ENCODE data around the gene CENPL.
"Not testable (repeated sequence)": the region's sequence is repeated elsewhere in the genome, so short reads cannot be mapped to it uniquely, and the experiment has no call there.

CENPL gene

GRCh38 chr1:173857363-173857917 is 32.8 kb upstream of the CENPL start:
- no peak for DNase-seq (ENCODE audit: low read depth)

DNA sequence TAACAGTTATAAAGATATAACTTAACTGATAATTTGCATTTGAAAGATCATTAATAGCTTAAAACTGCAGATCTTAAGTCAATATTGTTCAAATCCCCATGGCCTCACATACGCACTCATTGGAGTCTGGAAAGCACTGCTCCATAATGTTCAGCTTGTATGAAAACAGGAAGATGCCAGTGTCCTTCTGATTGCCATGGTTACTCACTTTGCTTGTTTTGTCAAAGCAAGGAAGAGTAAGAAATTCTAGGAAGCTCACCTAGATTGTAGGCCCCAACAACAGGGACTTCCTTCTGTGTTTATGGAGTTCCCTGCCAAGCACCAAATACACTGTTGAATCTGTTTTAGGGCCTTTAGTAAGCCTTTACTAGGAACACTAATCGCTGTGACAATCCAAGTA is 32.2 kb upstream of the CENPL start:
- DNase-seq (ENCODE audit: low read depth): no peak

DNA sequence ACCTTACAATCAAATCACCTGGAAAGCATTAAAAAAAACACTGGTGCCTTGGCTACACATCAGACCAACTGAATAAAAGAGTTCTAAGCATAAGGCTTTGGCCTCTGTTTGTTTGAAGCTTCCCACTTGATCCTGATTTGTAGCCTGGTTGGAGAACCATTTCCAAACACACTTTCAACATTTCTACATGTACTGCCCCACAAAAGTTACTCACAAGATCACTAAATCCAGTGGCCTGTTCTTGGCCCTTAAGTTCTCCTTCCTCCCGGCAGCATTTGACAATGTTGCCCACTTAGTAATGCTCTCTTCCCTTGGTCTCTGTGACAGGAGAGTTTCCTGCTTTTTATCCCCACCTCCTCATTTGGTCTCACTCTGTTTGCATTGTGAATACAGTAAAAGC is 31.3 kb upstream of the CENPL start:
- DNase-seq (ENCODE audit: low read depth): no peak

- no peak for DNase-seq (ENCODE audit: low read depth)
These were observed 28.4 kb upstream of the CENPL start for GRCh38 chr1:173853074-173853473.

- no peak for DNase-seq (ENCODE audit: low read depth)
These were observed 27.4 kb upstream of the CENPL start for GRCh38 chr1:173852105-173852504.

DNA sequence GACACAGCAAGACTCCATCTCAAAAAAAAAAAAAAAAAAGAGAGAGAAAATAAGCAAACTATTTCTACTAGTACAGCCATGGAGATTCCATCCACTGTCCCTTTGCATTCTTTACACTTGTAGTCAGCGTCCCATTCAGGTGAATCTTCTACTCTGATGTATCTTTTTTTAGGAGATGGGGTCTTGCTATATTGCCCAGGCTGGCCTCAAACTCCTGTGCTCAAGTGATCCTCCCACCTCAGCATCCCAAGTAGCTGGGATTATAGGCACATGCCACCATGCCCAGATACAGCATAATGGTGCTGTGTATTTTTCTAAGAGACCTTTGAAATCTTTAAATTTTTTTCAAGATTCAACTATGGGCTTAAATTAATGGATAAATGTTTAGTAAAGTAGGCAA is 8.1 kb upstream of the CENPL start:
- DNase-seq (ENCODE audit: low read depth): no peak

DNA sequence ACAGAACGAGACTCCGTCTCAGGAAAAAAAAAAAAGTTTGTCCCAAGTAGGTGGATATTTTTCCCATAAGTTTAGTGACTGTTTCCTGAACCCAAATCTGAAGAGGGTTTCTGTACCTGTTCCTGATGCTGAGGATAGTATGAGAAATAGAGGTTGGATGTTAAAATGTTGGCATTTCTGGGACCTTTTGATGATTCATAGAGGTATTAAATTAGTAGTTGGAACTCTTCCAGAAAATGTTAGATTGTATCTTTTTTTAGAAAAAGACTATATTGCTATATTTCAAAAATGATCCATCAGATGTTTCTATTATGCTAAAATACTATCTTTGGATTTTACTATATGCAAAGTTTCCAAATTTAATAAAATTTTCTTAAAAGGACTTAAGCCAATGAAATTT is 2.9 kb upstream of the CENPL start:
- no peak for DNase-seq (ENCODE audit: low read depth)

DNA sequence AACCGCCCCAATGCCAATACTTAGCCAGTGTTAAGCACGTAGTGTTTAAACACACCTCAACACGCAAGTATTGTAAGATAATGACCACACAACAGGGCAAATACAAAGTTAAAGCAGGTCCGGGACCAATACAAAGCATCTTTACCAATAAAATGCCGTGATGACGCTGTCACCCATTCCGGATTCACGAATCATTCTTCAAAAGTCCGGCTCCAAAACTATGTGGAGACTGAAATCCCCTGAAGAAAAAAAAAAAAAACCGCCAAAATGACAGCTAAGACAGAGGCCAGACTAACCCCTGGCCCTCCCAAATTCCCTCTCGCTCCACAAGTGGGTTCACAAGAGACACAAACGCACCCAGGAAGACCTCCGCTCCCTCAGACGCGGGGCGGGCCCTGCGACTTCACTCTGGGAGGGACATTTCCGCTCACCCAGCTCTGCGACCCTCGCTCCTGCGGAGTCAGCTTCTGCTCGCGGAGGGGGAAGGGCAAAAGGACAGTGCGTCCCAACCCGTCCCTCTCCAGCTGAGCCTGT is 835 bp downstream of the CENPL start:
- no peak for DNase-seq (ENCODE audit: low read depth)

- no peak for DNase-seq (ENCODE audit: low read depth)
These were observed 3.0 kb downstream of the CENPL start for GRCh38 chr1:173821680-173822079.

DNA sequence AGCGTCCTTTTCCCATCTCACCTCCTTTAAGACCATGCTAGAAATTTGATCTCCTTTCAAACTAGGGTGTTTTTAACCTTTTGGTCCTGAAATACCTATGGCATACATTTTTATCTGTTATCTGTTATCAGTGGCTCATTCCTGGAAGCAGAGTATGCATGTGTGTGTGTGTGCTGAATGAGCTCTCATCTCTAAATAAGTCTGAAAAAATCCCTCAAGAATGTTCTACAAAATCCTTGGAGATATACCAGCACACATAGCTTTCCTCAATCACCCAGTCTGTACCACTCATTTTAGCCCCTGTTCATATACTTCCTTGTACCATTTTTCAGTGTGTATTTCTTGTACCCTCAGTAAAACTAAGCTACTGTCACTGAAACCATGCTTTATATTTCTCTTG is 6.2 kb downstream of the CENPL start:
- no peak for DNase-seq (ENCODE audit: low read depth)

DNA sequence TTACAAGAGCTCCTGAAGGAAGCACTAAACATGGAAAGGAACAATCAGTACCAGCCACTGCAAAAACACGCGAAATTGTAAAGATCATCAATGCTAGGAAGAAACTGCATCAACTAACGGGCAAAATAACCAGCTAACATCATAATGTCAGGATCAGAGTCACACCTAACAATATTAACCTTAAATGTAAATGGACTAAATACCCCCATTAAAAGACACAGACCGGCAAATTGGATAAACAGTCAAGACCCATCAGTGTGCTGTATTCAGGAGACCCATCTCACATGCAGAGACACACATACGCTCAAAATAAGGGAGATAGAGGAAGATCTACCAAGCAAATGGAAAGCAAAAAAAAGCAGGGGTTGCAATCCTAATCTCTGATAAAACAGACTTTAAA is 11.0 kb downstream of the CENPL start:
- not testable (repeated sequence) for DNase-seq (ENCODE audit: low read depth)

GRCh38 chr1:173802961-173803360 is 21.7 kb downstream of the CENPL start:
- DNase-seq (ENCODE audit: low read depth): no peak

GRCh38 chr1:173799995-173800394 is 24.7 kb downstream of the CENPL start:
- not testable (repeated sequence) for DNase-seq (ENCODE audit: low read depth)

- no peak for DNase-seq (ENCODE audit: low read depth)
These were observed 26.6 kb downstream of the CENPL start for GRCh38 chr1:173798078-173798477.

DNA sequence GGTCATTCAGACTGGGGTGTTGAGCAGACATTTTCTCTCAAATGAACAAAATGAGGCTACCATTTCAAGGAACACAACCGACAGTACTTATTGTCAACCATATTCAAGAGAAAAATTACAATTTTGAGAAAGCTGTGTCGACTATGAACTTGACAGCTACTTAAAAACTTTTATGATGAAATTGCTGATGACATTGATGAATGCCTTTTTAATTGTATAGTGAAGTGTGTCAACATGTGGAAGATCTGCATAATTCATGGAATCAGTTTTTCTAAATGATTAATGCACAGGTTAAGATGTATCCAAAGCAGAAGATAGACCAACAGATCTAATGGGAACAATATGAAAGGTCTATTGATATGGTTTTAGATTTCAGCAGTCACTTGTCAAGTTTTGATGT is 34.8 kb downstream of the CENPL start:
- DNase-seq (ENCODE audit: low read depth): no peak

- DNase-seq (ENCODE audit: low read depth): no peak
These were observed 39.7 kb downstream of the CENPL start for GRCh38 chr1:173784997-173785396.

DNA sequence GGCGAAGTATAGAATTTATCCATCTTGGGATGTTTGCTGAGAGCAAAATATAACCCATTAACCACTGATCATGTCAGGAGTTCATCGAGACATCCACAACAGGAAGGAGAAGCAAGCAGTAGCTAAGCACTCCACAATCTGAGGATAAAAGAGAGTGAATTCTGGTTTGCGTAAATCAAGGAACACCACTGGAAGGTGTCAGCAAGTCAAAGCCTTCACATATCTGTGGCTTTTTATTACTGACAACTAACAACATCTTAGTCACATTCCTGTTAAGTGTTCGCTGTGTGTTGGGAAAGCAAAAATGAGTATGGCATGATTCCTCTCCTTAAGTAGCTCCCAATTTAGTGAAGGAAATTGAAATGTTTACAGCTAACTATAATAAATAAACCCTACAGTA is 44.7 kb downstream of the CENPL start:
- no peak for DNase-seq (ENCODE audit: low read depth)

DNA sequence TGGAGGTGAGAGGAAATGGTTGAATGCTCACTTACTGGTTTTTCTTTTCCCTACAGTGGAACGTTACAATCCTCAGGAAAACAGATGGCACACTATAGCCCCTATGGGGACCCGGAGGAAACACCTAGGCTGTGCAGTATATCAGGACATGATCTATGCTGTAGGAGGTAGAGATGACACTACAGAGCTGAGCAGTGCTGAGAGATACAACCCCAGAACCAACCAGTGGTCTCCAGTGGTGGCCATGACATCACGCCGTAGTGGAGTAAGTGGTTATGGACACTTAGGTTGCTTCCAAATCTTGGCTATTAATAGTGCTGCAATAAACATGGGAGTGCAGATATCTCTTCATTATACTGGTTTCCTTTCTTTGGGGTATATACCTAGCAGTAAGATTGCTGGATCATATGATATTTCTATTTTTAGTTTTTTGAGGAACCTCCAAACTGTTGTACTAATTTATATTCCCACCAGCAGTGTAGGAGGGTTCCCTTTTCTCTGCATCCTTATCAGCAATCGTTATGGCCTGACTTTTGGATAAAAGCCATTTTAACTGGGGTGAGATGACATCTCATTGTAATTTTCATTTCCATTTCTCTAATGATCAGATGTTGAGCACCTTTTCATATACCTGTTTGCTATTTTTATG is 49.0 kb downstream of the CENPL start:
- no peak for DNase-seq (ENCODE audit: low read depth)

GRCh38 chr1:173771560-173771959 is 53.1 kb downstream of the CENPL start:
- no peak for DNase-seq (ENCODE audit: low read depth)

DNA sequence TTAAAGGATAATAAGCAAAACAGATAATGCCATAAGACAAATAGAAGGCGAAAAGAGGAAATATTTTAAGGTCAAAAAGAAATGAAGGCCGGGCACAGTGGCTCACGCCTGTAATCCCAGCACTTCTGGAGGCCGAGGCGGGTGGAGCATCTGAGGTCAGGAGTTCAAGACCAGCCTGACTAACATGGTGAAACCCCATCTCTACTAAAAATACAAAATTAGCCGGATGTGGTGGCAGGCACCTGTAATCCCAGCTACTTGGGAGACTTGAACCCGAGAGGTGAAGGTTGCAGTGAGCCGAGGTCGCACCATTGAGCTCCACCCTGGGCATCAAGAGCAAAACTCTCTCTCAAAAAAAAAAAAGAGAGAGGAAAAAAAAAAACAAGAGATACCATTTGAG is 54.4 kb downstream of the CENPL start:
- DNase-seq (ENCODE audit: low read depth): not testable (repeated sequence)

GRCh38 chr1:173768827-173769226 is 55.9 kb downstream of the CENPL start:
- DNase-seq (ENCODE audit: low read depth): no peak

- no peak for DNase-seq (ENCODE audit: low read depth)
These were observed 56.5 kb downstream of the CENPL start for GRCh38 chr1:173768206-173768605.

GRCh38 chr1:173764331-173764730 is 60.4 kb downstream of the CENPL start:
- not testable (repeated sequence) for DNase-seq (ENCODE audit: low read depth)

- DNase-seq (ENCODE audit: low read depth): no peak
These were observed 65.7 kb downstream of the CENPL start for GRCh38 chr1:173758980-173759379.

Data from activated T-helper 9 cell treated with anti-CD3 and anti-CD28 coated beads, Interleukin-2, amount 50 U/mL, for 16 hours (primary cell).